MM.1S (cell line): ENCODE measurements around the gene PILRA.
"Not testable (repeated sequence)": the region's sequence is repeated elsewhere in the genome, so short reads cannot be mapped to it uniquely, and the experiment has no call there.

ENCODE experiments used
- DNase-seq: peaks from one replicate; pipeline ENCODE4 v3.0.0-alpha.2; 2015
- H2AFZ ChIP-seq: fragments of 300-600 bp; sonication (generic); 2 replicates; pipeline ENCODE4 v1.6.0; 2016; ENCODE audit warnings: antibody characterized with exemption, low read length
- H3F3A ChIP-seq: fragments of 300-600 bp; sonication (generic); 2 replicates; pipeline ENCODE4 v1.6.1; 2016; ENCODE audit warnings: mild to moderate bottlenecking, antibody characterized with exemption, low read length, moderate library complexity, mixed read lengths; ENCODE audit not compliant: insufficient read depth
- H3K27ac ChIP-seq: fragments of 300-600 bp; sonication (generic); 2 replicates; pipeline ENCODE4 v1.5.1; 2016; ENCODE audit warnings: mild to moderate bottlenecking, low read length
- H3K27me3 ChIP-seq: fragments of 300-600 bp; sonication (generic); replicated peaks from 2 replicates; pipeline ENCODE4 v1.6.0; 2016; ENCODE audit warnings: low read length; ENCODE audit not compliant: insufficient read depth
- H3K36me3 ChIP-seq: fragments of 300-600 bp; sonication (generic); replicated peaks from 2 replicates; pipeline ENCODE4 v1.6.1; 2016; ENCODE audit warnings: mild to moderate bottlenecking, low read length, mixed read lengths; ENCODE audit not compliant: insufficient read depth
- H3K4me1 ChIP-seq: fragments of 300-600 bp; sonication (generic); 2 replicates; pipeline ENCODE4 v1.6.1; 2016; ENCODE audit warnings: low read length, mixed read lengths
- H3K4me2 ChIP-seq: fragments of 300-600 bp; sonication (generic); 2 replicates; pipeline ENCODE4 v1.6.0; 2016; ENCODE audit warnings: low read depth, low read length
- H3K4me3 ChIP-seq: fragments of 300-600 bp; sonication (generic); 2 replicates; pipeline ENCODE4 v1.5.1; 2016; ENCODE audit warnings: low read length, mixed read lengths
- H3K79me2 ChIP-seq: fragments of 300-600 bp; sonication (generic); 2 replicates; pipeline ENCODE4 v1.6.1; 2016; ENCODE audit warnings: mixed run types, low read length, mixed read lengths
- H3K9ac ChIP-seq: fragments of 300-600 bp; sonication (generic); 2 replicates; pipeline ENCODE4 v1.6.1; 2016; ENCODE audit warnings: low read length, mixed read lengths
- H3K9me2 ChIP-seq: fragments of 300-600 bp; sonication (generic); replicated peaks from 2 replicates; pipeline ENCODE4 v1.6.1; 2016; ENCODE audit warnings: mild to moderate bottlenecking, low read length, mixed read lengths; ENCODE audit not compliant: insufficient read depth
- H3K9me3 ChIP-seq: fragments of 300-600 bp; sonication (generic); replicated peaks from 2 replicates; pipeline ENCODE4 v1.6.1; 2016; ENCODE audit warnings: mild to moderate bottlenecking, low read length, mixed read lengths; ENCODE audit not compliant: insufficient read depth
- H4K20me1 ChIP-seq: fragments of 300-600 bp; sonication (generic); 2 replicates; pipeline ENCODE4 v1.6.1; 2016; ENCODE audit warnings: mild to moderate bottlenecking, low read length, moderate library complexity, mixed read lengths; ENCODE audit not compliant: insufficient read depth
- CTCF ChIP-seq: fragments of 300-600 bp; sonication (generic); IDR thresholded peaks from 2 replicates; pipeline ENCODE4 v1.5.1; 2016; ENCODE audit warnings: antibody characterized with exemption, low read length, mixed read lengths
- EZH2 ChIP-seq: fragments of 300-600 bp; sonication (generic); optimal IDR thresholded peaks from 2 replicates; pipeline ENCODE3; 2017; ENCODE audit warnings: low read depth, mild to moderate bottlenecking, antibody characterized with exemption, low read length, mixed read lengths
- EZH2phosphoT487 ChIP-seq: fragments of 300-600 bp; sonication (generic); IDR thresholded peaks from 2 replicates; pipeline ENCODE4 v1.6.1; 2018; ENCODE audit warnings: antibody characterized with exemption, low read length

PILRA gene

GRCh38 chr7:100378114-100378755 is 4.9 kb downstream of the PILRA start:
- Histone ChIP-seq H3K9ac (no peak overlapping the region), H3K4me2 (no peak overlapping the region), H3F3A (no peaks in the 10 kb centered on the region), H3K36me3 (no peaks in the 10 kb centered on the region), H3K4me3 (no peak overlapping the region), H3K4me1 (no peaks in the 10 kb centered on the region), H4K20me1 (no peaks in the 10 kb centered on the region), H3K9me3 (no peaks in the 10 kb centered on the region), H3K79me2 (no peaks in the 10 kb centered on the region), H3K9me2 (no peaks in the 10 kb centered on the region), H3K27ac (no peak overlapping the region), H2AFZ (no peak overlapping the region), H3K27me3 (no peaks in the 10 kb centered on the region)
- TF ChIP-seq EZH2phosphoT487 (no peak), EZH2 (no peak), CTCF (no peak)
- DNase-seq: no peak

DNA sequence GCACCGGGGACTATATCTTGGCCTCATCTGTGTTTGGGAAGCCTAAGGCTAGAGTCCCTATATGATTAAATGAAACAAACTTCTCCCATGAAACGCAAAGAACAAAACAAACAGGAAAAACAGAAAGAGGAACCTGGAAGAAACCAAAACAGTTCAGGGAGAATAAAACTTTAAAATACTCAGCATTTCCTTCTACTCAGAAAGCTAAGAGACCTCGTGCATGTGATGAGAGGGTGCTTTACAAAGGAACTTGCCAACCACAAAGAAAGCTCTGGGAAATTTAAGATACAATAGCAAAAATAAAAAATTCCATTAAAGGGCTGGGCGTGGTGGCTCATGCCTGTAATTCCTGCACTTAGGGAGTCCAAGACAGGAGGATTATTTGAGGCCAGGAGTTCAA is 6.9 kb downstream of the PILRA start:
- no peaks in the 10 kb centered on the region for H4K20me1 ChIP-seq

DNA sequence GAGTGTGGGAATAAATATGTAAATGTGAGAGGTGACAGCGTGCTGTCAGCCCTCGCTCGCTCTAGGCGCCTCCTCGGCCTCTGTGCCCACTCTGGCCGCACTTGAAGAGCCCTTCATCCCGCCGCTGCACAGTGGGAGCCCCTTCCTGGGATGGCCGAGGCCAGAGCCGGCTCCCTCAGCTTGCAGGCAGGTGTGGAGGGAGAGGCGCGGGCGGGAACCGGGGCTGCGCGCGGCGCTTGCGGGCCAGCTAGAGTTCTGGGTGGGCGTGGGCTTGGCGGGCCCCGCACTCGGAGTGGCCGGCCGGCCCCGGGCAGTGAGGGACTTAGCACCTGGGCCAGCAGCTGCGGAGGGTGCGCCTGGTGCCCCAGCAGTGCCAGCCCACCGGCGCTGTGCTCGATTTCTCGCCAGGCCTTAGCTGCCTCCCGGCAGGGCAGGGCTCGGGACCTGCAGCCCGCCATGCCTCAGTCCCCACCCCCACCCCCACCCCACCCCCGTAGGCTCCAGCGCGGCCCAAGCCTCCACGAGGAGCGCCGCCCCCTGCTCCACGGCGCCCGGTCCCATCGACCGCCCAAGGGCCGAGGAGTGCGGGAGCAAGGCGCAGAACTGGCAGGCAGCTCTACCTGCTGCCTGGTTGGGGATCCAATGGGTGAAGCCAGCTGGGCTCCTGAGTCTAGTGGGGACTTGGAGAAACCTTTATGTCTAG is 8.4 kb downstream of the PILRA start:
- not testable (repeated sequence) for H3K27ac ChIP-seq, H3K36me3 ChIP-seq, H3K4me1 ChIP-seq, H3K4me3 ChIP-seq, H2AFZ ChIP-seq, DNase-seq, H3K9ac ChIP-seq, H3K9me2 ChIP-seq, H3K27me3 ChIP-seq, H4K20me1 ChIP-seq, H3F3A ChIP-seq, H3K4me2 ChIP-seq, H3K79me2 ChIP-seq, H3K9me3 ChIP-seq

More for the DNA sequence above, 6.9 kb downstream of the PILRA start:
- no peaks in the 10 kb centered on the region for H3K4me1 ChIP-seq
- H3K36me3 ChIP-seq: no peaks in the 10 kb centered on the region
- no peaks in the 10 kb centered on the region for H3K79me2 ChIP-seq
- no peak overlapping the region for H3K27ac ChIP-seq
- no peaks in the 10 kb centered on the region for H3K27me3 ChIP-seq
- H3K9me3 ChIP-seq: no peaks in the 10 kb centered on the region
- no peak overlapping the region for H3K4me3 ChIP-seq
- DNase-seq: no peak
- no peak overlapping the region for H3K4me2 ChIP-seq
- TF ChIP-seq CTCF (no peak), EZH2phosphoT487 (no peak), EZH2 (no peak)
- H3K9ac ChIP-seq: no peak overlapping the region
- no peaks in the 10 kb centered on the region for H3F3A ChIP-seq
- H3K9me2 ChIP-seq: no peaks in the 10 kb centered on the region
- no peak overlapping the region for H2AFZ ChIP-seq

GRCh38 chr7:100382234-100382853 is 9.1 kb downstream of the PILRA start:
- not testable (repeated sequence) for DNase-seq, H3K4me3 ChIP-seq, H3K27me3 ChIP-seq, H3K4me1 ChIP-seq, H3F3A ChIP-seq, H3K9me2 ChIP-seq, H3K4me2 ChIP-seq, H3K9me3 ChIP-seq, H3K79me2 ChIP-seq, H2AFZ ChIP-seq, H4K20me1 ChIP-seq, H3K9ac ChIP-seq, H3K36me3 ChIP-seq, H3K27ac ChIP-seq
